ENCODE results near the gene ZBTB17. TPM values are rescaled to one million over a fixed set of nuclear protein-coding genes. Genes with fewer than 3 reads are reported as not detected.

The ZBTB17 gene
- total and polyA plus RNA-seq, 2 of the 4 experiments (the other 2 are of a cell fraction) = 26.3 to 58.2 TPM

DNA sequence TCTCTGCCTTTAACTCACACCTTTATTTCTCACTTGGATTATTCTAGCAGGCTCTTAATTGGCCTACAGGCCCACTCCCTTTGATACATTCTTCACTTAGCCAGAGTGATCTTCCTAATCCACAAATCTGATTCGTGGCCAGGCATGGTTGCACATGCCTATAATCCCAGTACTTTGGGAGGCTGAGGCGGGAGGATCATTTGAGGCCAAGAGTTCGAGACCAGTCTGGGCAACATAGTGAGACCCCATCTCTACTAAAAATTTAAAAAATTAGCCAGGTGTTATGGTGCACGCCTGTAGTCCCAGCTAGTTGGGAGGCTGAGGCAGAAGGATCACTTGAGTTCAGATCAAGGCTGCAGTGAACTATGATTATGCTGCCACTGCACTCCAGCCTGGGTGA is 2.1 kb downstream of the ZBTB17 start:
- Histone ChIP-seq H3K9me1 (ENCODE audit: insufficient read depth, low read length) (peaks cover 9% of the 10 kb centered on the region), H2AFZ (replicated peaks; ENCODE audit: low read length, poor library complexity) (no peak overlapping the region), H3K4me3 (ENCODE audit: insufficient read depth, low read depth, low read length) (no peak overlapping the region), H2BK5ac (ENCODE audit: low read depth, low read length, poor library complexity, severe bottlenecking) (no peak overlapping the region), H3K14ac (replicated peaks; ENCODE audit: low read depth, low read length) (no peak overlapping the region), H3K27ac (ENCODE audit: insufficient read depth, low read length) (no peak overlapping the region), H3K36me3 (ENCODE audit: control insufficient read depth, insufficient read depth, low read length) (peaks cover 25% of the 10 kb centered on the region), H2AK5ac (ENCODE audit: low read depth, low read length) (no peak overlapping the region), H3K56ac (ENCODE audit: extremely low read depth, insufficient read depth, low read length) (no peak overlapping the region), H4K8ac (ENCODE audit: low read depth in 2 of 2, low read length in 2 of 2) (no peak overlapping the region), H2AK9ac (replicated peaks; ENCODE audit: low read depth, low read length, poor library complexity) (no peak overlapping the region), H4K91ac (ENCODE audit: insufficient read depth, low read depth, low read length) (no peak overlapping the region), H4K20me1 (ENCODE audit: insufficient read depth, low read length) (peaks cover 17% of the 10 kb centered on the region), H3K79me1 (ENCODE audit: low read depth in 1 of 2, low read length in 2 of 2) (peaks cover 21 to 53% of the 10 kb centered on the region in 2 experiments; a peak in 3 of 4 replicates), H3K4me1 (ENCODE audit: control insufficient read depth, insufficient read depth, low read length) (peaks cover 4% of the 10 kb centered on the region; the same call in 1 of the 2 replicates), H3K9ac (ENCODE audit: low read depth, low read length) (no peak overlapping the region), H2BK15ac (ENCODE audit: low read depth, low read length) (no peak overlapping the region), H3K27me3 (ENCODE audit: control insufficient read depth, insufficient read depth, low read length) (no peaks in the 10 kb centered on the region), H3K23ac (ENCODE audit: low read depth, low read length) (no peak overlapping the region), H3K9me3 (ENCODE audit: control insufficient read depth, insufficient read depth, low read length) (no peaks in the 10 kb centered on the region; the same call in 1 of the 2 replicates), H4K5ac (ENCODE audit: low read depth, low read length) (no peak overlapping the region), H3K18ac (ENCODE audit: low read depth, low read length) (no peak overlapping the region), H3K4me2 (ENCODE audit: low read depth, low read length) (no peak overlapping the region), H2BK20ac (ENCODE audit: low read depth, low read length) (no peak overlapping the region), H2BK120ac (ENCODE audit: low read depth, low read length) (no peak overlapping the region), H3K4ac (ENCODE audit: low read depth, low read length) (no peak overlapping the region)
- ChIA-PET CTCF (interaction anchor here (0.6 kb wide), 1 partner anchor 177 kb away, joined by 3 read pairs; no protein-coding TSS in a partner anchor), POLR2A (ENCODE audit: unreplicated experiment) (no interaction called here)
- ATAC-seq (ENCODE audit: low read depth) = no peak
- dilution Hi-C loops (cut with HindIII; ENCODE audit: low sequenced_read_pairs, unreplicated experiment) (no loop called here), in situ Hi-C loops (cut with MboI; ENCODE audit: low sequenced_read_pairs) (no loop called here), intact Hi-C loops (cut with micrococcal nuclease) (no loop called here)
- WGBS, 2 experiments (ENCODE audit: extremely low coverage in 2 of 2, insufficient read length in 1 of 2) = no CpG with 5 or more reads among the region's 4 CpGs
- TF ChIP-seq BHLHE40 (IDR thresholded peaks at IDR 0.05; ENCODE audit: low read depth, low read length) (no peak), MAZ (IDR thresholded peaks at IDR 0.05; ENCODE audit: borderline replicate concordance, low read depth, low read length) (no peak), POLR2A (IDR thresholded peaks at IDR 0.05; ENCODE audit: low read depth, low read length) (no peak), CHD1 (IDR thresholded peaks at IDR 0.05; ENCODE audit: low read depth, low read length) (no peak), RAD21 (IDR thresholded peaks at IDR 0.05; ENCODE audit: low read length) (no peak), RCOR1 (IDR thresholded peaks at IDR 0.05; ENCODE audit: insufficient replicate concordance, low read length) (no peak), MAFK (IDR thresholded peaks at IDR 0.05; ENCODE audit: low read depth, low read length) (no peak), CEBPB (IDR thresholded peaks at IDR 0.05; ENCODE audit: low read depth, low read length) (no peak), SMC3 (IDR thresholded peaks at IDR 0.05; ENCODE audit: low read depth, low read length) (no peak), FOS (IDR thresholded peaks at IDR 0.05; ENCODE audit: low read depth, low read length) (no peak), MXI1 (IDR thresholded peaks at IDR 0.05; ENCODE audit: borderline replicate concordance, low read depth, low read length) (no peak), NFE2L2 (IDR thresholded peaks at IDR 0.05; ENCODE audit: low read depth, low read length) (no peak), RFX5 (IDR thresholded peaks at IDR 0.05; ENCODE audit: low read depth, low read length) (no peak)
- TF ChIP-seq, protein P1, sequence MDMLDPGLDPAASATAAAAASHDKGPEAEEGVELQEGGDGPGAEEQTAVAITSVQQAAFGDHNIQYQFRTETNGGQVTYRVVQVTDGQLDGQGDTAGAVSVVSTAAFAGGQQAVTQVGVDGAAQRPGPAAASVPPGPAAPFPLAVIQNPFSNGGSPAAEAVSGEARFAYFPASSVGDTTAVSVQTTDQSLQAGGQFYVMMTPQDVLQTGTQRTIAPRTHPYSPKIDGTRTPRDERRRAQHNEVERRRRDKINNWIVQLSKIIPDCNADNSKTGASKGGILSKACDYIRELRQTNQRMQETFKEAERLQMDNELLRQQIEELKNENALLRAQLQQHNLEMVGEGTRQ (IDR thresholded peaks at IDR 0.05; ENCODE audit: low read depth, low read length) = no peak
- TF ChIP-seq, protein P2, sequence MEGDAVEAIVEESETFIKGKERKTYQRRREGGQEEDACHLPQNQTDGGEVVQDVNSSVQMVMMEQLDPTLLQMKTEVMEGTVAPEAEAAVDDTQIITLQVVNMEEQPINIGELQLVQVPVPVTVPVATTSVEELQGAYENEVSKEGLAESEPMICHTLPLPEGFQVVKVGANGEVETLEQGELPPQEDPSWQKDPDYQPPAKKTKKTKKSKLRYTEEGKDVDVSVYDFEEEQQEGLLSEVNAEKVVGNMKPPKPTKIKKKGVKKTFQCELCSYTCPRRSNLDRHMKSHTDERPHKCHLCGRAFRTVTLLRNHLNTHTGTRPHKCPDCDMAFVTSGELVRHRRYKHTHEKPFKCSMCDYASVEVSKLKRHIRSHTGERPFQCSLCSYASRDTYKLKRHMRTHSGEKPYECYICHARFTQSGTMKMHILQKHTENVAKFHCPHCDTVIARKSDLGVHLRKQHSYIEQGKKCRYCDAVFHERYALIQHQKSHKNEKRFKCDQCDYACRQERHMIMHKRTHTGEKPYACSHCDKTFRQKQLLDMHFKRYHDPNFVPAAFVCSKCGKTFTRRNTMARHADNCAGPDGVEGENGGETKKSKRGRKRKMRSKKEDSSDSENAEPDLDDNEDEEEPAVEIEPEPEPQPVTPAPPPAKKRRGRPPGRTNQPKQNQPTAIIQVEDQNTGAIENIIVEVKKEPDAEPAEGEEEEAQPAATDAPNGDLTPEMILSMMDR (conservative IDR thresholded peaks at IDR 0.05; ENCODE audit: low read depth, low read length) = no peak
- TF ChIP-seq, protein P3, sequence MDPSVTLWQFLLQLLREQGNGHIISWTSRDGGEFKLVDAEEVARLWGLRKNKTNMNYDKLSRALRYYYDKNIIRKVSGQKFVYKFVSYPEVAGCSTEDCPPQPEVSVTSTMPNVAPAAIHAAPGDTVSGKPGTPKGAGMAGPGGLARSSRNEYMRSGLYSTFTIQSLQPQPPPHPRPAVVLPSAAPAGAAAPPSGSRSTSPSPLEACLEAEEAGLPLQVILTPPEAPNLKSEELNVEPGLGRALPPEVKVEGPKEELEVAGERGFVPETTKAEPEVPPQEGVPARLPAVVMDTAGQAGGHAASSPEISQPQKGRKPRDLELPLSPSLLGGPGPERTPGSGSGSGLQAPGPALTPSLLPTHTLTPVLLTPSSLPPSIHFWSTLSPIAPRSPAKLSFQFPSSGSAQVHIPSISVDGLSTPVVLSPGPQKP (IDR thresholded peaks at IDR 0.05; ENCODE audit: borderline replicate concordance, low read depth, low read length) = no peak
- BruUV-seq (replicated peaks) = no TSS peak
- DNase-seq = no peak
